B cell (primary cell): Measurements from ENCODE around the gene IVL. TPM values are rescaled to one million over a fixed set of nuclear protein-coding genes. Genes with fewer than 3 reads are reported as not detected.

Experiments used
- ATAC-seq: fragments of 200-7000 bp; cut with Tn5 transposase; one replicate; pipeline ENCODE4 v1.10.0; 2021; ENCODE audit warnings: low read depth, mild to moderate bottlenecking, moderate number of reproducible peaks, moderate library complexity
- CTCF ChIA-PET: fragments of 350-600 bp; sonication (Branson Sonifier 250); formaldehyde crosslinking; loops from one replicate; lab custom pipeline; 2021; ENCODE audit warnings: antibody characterized with exemption, inconsistent platforms; lab: Charles Lee
- POLR2A ChIA-PET: fragments of 350-600 bp; sonication (Branson Sonifier 250); formaldehyde crosslinking; loops from one replicate; lab custom pipeline; 2021; ENCODE audit warnings: antibody characterized with exemption; lab: Charles Lee
- DNase-seq: peaks from one replicate; pipeline ENCODE4 v3.0.0; 2013
- H2AFZ ChIP-seq: 2 replicates; pipeline ENCODE4 v1.6.1; 2012; ENCODE audit warnings: mild to moderate bottlenecking, low read depth, low read length; ENCODE audit not compliant: insufficient read depth, poor library complexity, severe bottlenecking
- H3K27ac ChIP-seq, 2 donors: 1 replicate in 1 of 2; 2 replicates in 1 of 2; pipeline ENCODE4 v1.5.1; 2012 to 2013; ENCODE audit warnings: low read length in 2 of 2, mild to moderate bottlenecking in 2 of 2, moderate library complexity in 1 of 2
- H3K27me3 ChIP-seq, 4 experiments: fragments of 200-600 bp in 1 of 4; sonication (generic) in 1 of 4; replicated peaks in 1 of 4; 1 replicate in 2 of 4; 2 replicates in 2 of 4; pipeline versions ENCODE4 v1.6.1 to v1.7.0; 2013 to 2016; ENCODE audit warnings: low read length in 3 of 4, mild to moderate bottlenecking in 2 of 4, mixed read lengths in 1 of 4, moderate library complexity in 1 of 4; ENCODE audit not compliant: insufficient read depth in 4 of 4, control insufficient read depth in 3 of 4; ENCODE audit errors: control extremely low read depth in 1 of 4
- H3K36me3 ChIP-seq, 2 experiments: replicated peaks in 1 of 2; 1 replicate in 1 of 2; 2 replicates in 1 of 2; pipeline versions ENCODE4 v1.6.1 to v1.7.1; 2013; ENCODE audit warnings: low read length in 1 of 2; ENCODE audit not compliant: insufficient read depth in 2 of 2, control insufficient read depth in 1 of 2; ENCODE audit errors: control extremely low read depth in 1 of 2, extremely low read depth in 1 of 2
- H3K4me1 ChIP-seq, 2 donors: fragments of 200-600 bp in 1 of 2; sonication (generic) in 1 of 2; 1 replicate in 1 of 2; 2 replicates in 1 of 2; pipeline versions ENCODE4 v1.5.1 to v1.6.1; 2013 to 2017; ENCODE audit warnings: low read length in 2 of 2; ENCODE audit not compliant: control insufficient read depth in 2 of 2, insufficient read depth in 2 of 2
- H3K4me2 ChIP-seq: replicated peaks from 2 replicates; pipeline ENCODE3; 2012; ENCODE audit warnings: mild to moderate bottlenecking, low read depth, low read length; ENCODE audit not compliant: poor library complexity, severe bottlenecking
- H3K4me3 ChIP-seq, 5 experiments: fragments of 200-600 bp in 1 of 5; sonication (generic) in 1 of 5; 1 replicate in 3 of 5; 2 replicates in 2 of 5; pipeline versions ENCODE4 v1.5.1 to v1.7.0; 2011 to 2016; ENCODE audit warnings: low read length in 4 of 5, mild to moderate bottlenecking in 4 of 5, low read depth in 2 of 5, control low read depth in 1 of 5, moderate library complexity in 1 of 5; ENCODE audit not compliant: insufficient read depth in 1 of 5; ENCODE audit errors: control extremely low read depth in 1 of 5, extremely low read depth in 1 of 5
- H3K79me2 ChIP-seq: fragments of 200-600 bp; sonication (generic); one replicate; pipeline ENCODE4 v1.6.0; 2016; ENCODE audit warnings: low read length; ENCODE audit not compliant: control insufficient read depth, insufficient read depth
- H3K9ac ChIP-seq: fragments of 200-600 bp; sonication (generic); 2 replicates; pipeline ENCODE4 v1.6.1; 2017; ENCODE audit warnings: mild to moderate bottlenecking, low read length, moderate library complexity
- H3K9me3 ChIP-seq, 3 donors: one replicate each; pipeline versions ENCODE4 v1.6.1 to v1.7.1; 2013; ENCODE audit warnings: low read length in 2 of 3; ENCODE audit not compliant: control insufficient read depth in 2 of 3, insufficient read depth in 1 of 3; ENCODE audit errors: control extremely low read depth in 1 of 3
- H4K20me1 ChIP-seq: 2 replicates; pipeline ENCODE4 v1.6.0; 2012; ENCODE audit warnings: mild to moderate bottlenecking, low read length; ENCODE audit not compliant: insufficient read depth, control insufficient read depth, poor library complexity, severe bottlenecking
- H3K27ac Mint-ChIP-seq: one replicate; pipeline ENCODE4 v1.8.0; 2021; ENCODE audit warnings: mixed read lengths
- H3K27me3 Mint-ChIP-seq: one replicate; pipeline ENCODE4 v1.8.0; 2021; ENCODE audit warnings: mixed read lengths
- H3K4me1 Mint-ChIP-seq: one replicate; pipeline ENCODE4 v1.8.0; 2021; ENCODE audit warnings: mixed read lengths
- H3K4me3 Mint-ChIP-seq: one replicate; pipeline ENCODE4 v1.8.0; 2021; ENCODE audit warnings: mixed read lengths
- H3K9me3 Mint-ChIP-seq: one replicate; pipeline ENCODE4 v1.8.0; 2022; ENCODE audit warnings: mixed read lengths; ENCODE audit not compliant: insufficient read depth
- CTCF ChIP-seq: fragments of 200-600 bp; IDR thresholded peaks from one replicate; pipeline ENCODE4 v1.8.0; 2022; ENCODE audit warnings: antibody characterized with exemption, mild to moderate bottlenecking
- EZH2 ChIP-seq: IDR thresholded peaks from 2 replicates; pipeline ENCODE4 v1.6.1; 2012; ENCODE audit warnings: borderline replicate concordance, low read depth, mild to moderate bottlenecking, moderate library complexity, low read length; ENCODE audit not compliant: insufficient read depth, poor library complexity, severe bottlenecking
- WGBS: methylation state at CpG from one replicate; pipeline ENCODE4 v1.1.5; 2013; ENCODE audit warnings: missing lambda C conversion rate; ENCODE audit not compliant: insufficient coverage; 5-methylcytosine and 5-hydroxymethylcytosine counted together
- intact Hi-C: fragments of 100-400 bp; cut with micrococcal nuclease; formaldehyde crosslinking; loops from one replicate; pipeline ENCODE4 v1.10.0; 2022
- polyA plus RNA-seq: library from polyadenylated mRNA; depleted of rRNA; stranded (reverse); fragments of >200 nt; gene quantifications from 2 replicates; pipeline ENCODE4 v1.2.3, GENCODE V29; 2012
- total RNA-seq, 2 donors: library from RNA; stranded (reverse); fragments of 120-200 nt in 1 of 2; gene quantifications; 1 replicate in 1 of 2; 2 replicates in 1 of 2; pipeline versions ENCODE4 v1.2.3 to v1.2.4, GENCODE V29; 2013 to 2022

Gene IVL
- total and polyA plus RNA-seq, 2 donors (not counting 1 experiment from before 2014, with no cell fraction given) = not detected

GRCh38 chr1:152957561-152957960, 49.2 kb downstream of the IVL start:
- Mint-ChIP-seq H3K27me3 (peaks cover 15% of the 10 kb centered on the region), H3K4me3 (no peak overlapping the region), H3K4me1 (peaks cover 11% of the 10 kb centered on the region), H3K27ac (no peak overlapping the region), H3K9me3 (no peaks in the 10 kb centered on the region)
- Histone ChIP-seq H3K79me2 (no peaks in the 10 kb centered on the region), H4K20me1 (no peaks in the 10 kb centered on the region), H3K4me1 (peaks cover 7 to 10% of the 10 kb centered on the region in 2 donors), H3K4me3 (no peak overlapping the region), H3K36me3 (no peaks in the 10 kb centered on the region), H3K9me3 (peaks cover 0 to 3% (median 0%) of the 10 kb centered on the region in 3 donors), H3K9ac (no peak overlapping the region), H3K4me2 (no peak overlapping the region), H3K27ac (no peak overlapping the region), H3K27me3 (no peaks in the 10 kb centered on the region), H2AFZ (no peak overlapping the region)
- CTCF ChIA-PET = no interaction called here
- ATAC-seq (no peak), DNase-seq (no peak)
- WGBS = no CpG with 5 or more reads among the region's 3 CpGs
- intact Hi-C loops = no loop called here
- POLR2A ChIA-PET = no interaction called here
- TF ChIP-seq CTCF = no peak
- no peak for TF ChIP-seq EZH2

GRCh38 chr1:152959273-152959672, 50.9 kb downstream of the IVL start:
- peaks cover 15% of the 10 kb centered on the region for H3K27me3 Mint-ChIP-seq
- Histone ChIP-seq H3K9me3 (no peaks in the 10 kb centered on the region), H2AFZ (no peak overlapping the region), H3K27ac (no peak overlapping the region), H3K36me3 (no peaks in the 10 kb centered on the region), H3K4me2 (no peak overlapping the region), H3K4me1 (peaks cover 7 to 10% of the 10 kb centered on the region in 2 donors), H3K4me3 (no peak overlapping the region), H3K27me3 (no peaks in the 10 kb centered on the region), H4K20me1 (no peaks in the 10 kb centered on the region), H3K79me2 (no peaks in the 10 kb centered on the region), H3K9ac (no peak overlapping the region)
- peaks cover 11% of the 10 kb centered on the region for H3K4me1 Mint-ChIP-seq
- ATAC-seq (no peak), DNase-seq (no peak)
- ChIA-PET POLR2A (no interaction called here), CTCF (no interaction called here)
- H3K27ac Mint-ChIP-seq = no peak overlapping the region
- intact Hi-C loops = no loop called here
- no peaks in the 10 kb centered on the region for H3K9me3 Mint-ChIP-seq
- 86% methylated on average over 1 of the region's 3 CpGs for WGBS
- TF ChIP-seq EZH2 (no peak), CTCF (no peak)
- H3K4me3 Mint-ChIP-seq = no peak overlapping the region
